Esophagus squamous epithelium (tissue), 4 donors: ENCODE data around the gene RMI2.

ENCODE experiments used
- POLR2A ChIP-seq, 4 donors: fragments of 450-650 bp; IDR thresholded peaks; one replicate each; pipeline ENCODE4 v1.6.1; 2017; ENCODE audit warnings: antibody characterized with exemption in 4 of 4, mild to moderate bottlenecking in 4 of 4, moderate library complexity in 3 of 4
- TF ChIP-seq, protein P1 (sequence below), 6 experiments: fragments of 450-650 bp in 4 of 6; fragments of 200-600 bp in 2 of 6; sonication (generic) in 2 of 6; IDR thresholded peaks; one replicate each; pipeline ENCODE4 v1.5.1; 2016 to 2019; ENCODE audit warnings: antibody characterized with exemption in 6 of 6, mild to moderate bottlenecking in 4 of 6, moderate library complexity in 4 of 6

GRCh38 chr16:11326084-11326736 lies 19.0 kb upstream of the RMI2 start:
- TF ChIP-seq, protein P1, sequence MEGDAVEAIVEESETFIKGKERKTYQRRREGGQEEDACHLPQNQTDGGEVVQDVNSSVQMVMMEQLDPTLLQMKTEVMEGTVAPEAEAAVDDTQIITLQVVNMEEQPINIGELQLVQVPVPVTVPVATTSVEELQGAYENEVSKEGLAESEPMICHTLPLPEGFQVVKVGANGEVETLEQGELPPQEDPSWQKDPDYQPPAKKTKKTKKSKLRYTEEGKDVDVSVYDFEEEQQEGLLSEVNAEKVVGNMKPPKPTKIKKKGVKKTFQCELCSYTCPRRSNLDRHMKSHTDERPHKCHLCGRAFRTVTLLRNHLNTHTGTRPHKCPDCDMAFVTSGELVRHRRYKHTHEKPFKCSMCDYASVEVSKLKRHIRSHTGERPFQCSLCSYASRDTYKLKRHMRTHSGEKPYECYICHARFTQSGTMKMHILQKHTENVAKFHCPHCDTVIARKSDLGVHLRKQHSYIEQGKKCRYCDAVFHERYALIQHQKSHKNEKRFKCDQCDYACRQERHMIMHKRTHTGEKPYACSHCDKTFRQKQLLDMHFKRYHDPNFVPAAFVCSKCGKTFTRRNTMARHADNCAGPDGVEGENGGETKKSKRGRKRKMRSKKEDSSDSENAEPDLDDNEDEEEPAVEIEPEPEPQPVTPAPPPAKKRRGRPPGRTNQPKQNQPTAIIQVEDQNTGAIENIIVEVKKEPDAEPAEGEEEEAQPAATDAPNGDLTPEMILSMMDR (IDR thresholded peaks at IDR 0.05), result no peak
- TF ChIP-seq POLR2A (IDR thresholded peaks at IDR 0.05), result no peak
